ENCODE measurements around the gene FNDC4.

DNA sequence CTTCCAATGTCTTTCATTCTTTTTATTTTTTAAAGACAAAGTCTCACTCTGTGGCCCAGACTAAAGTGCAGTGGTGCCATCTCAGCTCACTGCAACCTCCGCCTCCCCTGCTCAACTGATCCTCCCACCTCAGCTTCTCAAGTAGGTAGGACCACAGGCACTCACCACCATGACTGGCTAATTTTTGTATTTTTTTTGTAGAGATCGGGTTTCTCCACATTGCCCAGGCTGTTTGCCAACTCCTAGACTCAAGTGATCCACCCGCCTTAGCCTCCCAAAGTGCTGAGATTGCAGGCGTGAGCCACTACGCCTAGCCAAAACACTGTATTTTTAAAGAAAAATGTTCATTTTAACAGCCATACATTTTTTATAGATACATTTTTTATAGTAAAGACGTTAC lies 14.3 kb upstream of the FNDC4 start:
- TF ChIP-seq POLR2A (IDR thresholded peaks at IDR 0.05; ENCODE audit: low read depth) (no peak), POLR2AphosphoS5 (IDR thresholded peaks at IDR 0.05) (no peak), CTCF (IDR thresholded peaks at IDR 0.05) (no peak), EP300 (IDR thresholded peaks at IDR 0.05) (no peak)
